Mammary epithelial cell (primary cell): ENCODE data around the gene MAPK9.
"Not testable (repeated sequence)": the region's sequence is repeated elsewhere in the genome, so short reads cannot be mapped to it uniquely, and the experiment has no call there.

ENCODE experiments used
- CTCF ChIP-seq, 2 donors: IDR thresholded peaks in 1 of 2; conservative IDR thresholded peaks in 1 of 2; 2 replicates each; pipeline ENCODE4 v1.5.1; 2011 to 2012; ENCODE audit warnings: inconsistent platforms in 2 of 2, low read length in 2 of 2, mild to moderate bottlenecking in 2 of 2, control low read depth in 1 of 2, low read depth in 1 of 2; ENCODE audit not compliant: insufficient read depth in 1 of 2; ENCODE audit errors: extremely low read depth in 1 of 2
- EZH2 ChIP-seq: IDR thresholded peaks from 2 replicates; pipeline ENCODE4 v1.6.1; 2012; ENCODE audit warnings: low read length, inconsistent platforms, borderline replicate concordance

- not testable (repeated sequence) for TF ChIP-seq EZH2; CTCF (conservative IDR thresholded peaks at IDR 0.05 in 1 of 2, IDR thresholded peaks at IDR 0.05 in 1 of 2; ENCODE audit: extremely low read depth in 1 of 2, insufficient read depth in 1 of 2, low read depth in 1 of 2, low read length in 2 of 2)
These were observed 7.1 kb upstream of the MAPK9 start for GRCh38 chr5:180299014-180299413.
